ENCODE results near the gene ICOSLG.
"Not testable (repeated sequence)": the region's sequence is repeated elsewhere in the genome, so short reads cannot be mapped to it uniquely, and the experiment has no call there.

The ICOSLG gene

DNA sequence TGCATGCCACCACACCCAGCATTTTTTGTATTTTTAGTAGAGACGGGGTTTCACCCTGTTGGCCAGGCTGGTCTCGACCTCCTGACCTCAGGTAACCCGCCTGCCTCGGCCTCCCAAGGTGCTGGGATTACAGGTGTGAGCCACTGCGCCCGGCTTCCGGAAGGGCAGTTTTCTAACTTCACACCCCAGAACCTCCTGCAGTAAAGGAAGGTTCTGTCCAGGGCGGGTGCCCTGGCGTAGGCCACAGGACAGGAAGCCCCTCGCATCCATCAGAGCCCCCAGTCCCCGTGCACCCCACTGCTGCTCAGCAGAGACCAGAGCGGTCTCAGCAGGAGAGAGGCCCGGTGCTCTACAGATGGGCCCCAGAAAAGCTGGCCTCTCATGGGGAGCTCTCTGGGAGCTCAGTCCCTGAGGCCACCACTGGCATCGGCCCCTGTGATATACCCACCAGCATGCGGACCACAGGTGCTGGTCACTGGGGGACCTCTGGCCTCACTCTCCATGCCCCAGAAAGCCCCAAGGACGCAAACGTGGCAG is 25.1 kb upstream of the ICOSLG start:
- no peak for DNase-seq (ENCODE audit: low read depth)

DNA sequence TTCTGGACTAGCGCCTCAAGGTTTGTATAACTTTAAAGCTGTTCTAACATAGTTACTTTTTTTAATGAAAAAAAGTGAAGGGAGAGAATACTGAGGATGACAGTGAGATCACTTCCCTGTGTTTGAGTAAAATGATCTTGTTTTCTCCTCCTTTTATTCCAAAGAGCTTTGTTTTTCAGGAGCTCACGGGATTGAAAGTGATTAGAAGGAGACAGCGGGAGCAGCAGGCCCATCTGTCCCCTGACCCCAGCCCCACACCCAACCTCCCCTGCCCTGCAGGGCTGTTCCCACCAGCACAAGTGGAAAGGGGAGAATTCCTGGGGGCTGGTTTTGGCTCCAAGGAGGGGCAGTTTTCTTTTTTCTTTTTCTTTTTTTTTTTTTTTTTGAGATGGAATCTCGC is 23.0 kb upstream of the ICOSLG start:
- no peak for DNase-seq (ENCODE audit: low read depth)

DNA sequence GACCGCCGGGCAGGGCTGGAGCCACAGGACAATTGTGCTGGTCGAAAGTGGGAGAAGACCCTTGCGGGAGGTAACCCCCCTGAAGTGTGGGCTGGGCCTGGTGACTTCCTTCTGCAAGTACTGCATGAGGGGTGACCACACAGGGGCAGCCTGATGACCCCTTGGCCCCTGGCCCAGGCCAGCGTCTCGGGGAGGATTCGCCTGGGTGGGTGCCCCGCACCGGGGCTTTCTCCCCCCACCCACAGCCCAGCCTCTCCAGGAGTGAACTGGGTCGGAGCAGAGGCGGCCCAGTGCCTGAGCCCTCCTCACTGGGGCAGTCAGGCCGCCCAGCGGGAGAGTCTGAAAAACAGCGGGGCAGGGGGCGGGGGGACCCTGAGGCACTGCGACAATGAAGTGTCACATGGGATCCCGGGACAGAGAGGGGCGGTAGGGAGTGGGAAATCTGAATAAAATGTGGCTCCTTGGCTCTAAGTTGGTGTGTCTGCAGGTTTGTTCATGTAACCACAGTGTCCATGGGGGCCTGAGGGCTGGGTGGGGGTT is 22.5 kb upstream of the ICOSLG start:
- DNase-seq (ENCODE audit: low read depth): no peak

DNA sequence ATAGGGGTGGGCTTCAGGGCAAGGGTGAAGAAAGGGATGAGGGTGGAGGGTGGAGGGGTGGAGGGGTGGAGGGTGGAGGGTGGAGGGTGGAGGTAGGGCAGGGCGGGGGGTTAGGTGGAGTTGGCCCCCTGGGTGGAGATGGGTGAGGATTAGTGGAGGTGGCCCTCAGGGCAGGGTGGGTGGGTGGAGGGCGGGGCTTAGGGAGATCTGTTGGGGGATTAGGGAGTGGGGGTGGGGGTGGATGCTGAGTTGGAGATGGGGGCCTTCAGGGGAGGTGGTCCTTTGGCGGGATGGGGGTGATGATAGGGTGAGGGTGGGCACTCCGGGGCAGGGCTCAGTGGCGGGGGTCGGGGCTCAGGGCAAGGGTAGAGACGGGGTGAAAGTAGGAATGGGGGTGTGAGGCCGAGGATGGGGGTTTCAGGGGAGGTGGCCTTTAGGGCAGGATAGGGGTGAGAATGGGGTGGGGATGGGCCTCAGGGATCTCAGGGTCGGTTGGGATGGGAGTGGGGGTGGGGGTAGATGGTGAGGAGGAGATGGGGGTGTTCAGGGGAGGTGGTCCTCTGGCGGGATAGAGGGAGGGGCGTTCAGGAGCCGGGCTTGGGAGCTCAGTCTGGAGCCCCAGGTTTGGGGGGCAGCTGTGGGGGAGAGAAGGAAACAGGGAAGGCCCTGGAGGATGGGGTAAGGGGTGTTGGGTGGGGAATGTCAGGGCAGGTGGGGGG is 21.8 kb upstream of the ICOSLG start:
- no peak for DNase-seq (ENCODE audit: low read depth)

DNA sequence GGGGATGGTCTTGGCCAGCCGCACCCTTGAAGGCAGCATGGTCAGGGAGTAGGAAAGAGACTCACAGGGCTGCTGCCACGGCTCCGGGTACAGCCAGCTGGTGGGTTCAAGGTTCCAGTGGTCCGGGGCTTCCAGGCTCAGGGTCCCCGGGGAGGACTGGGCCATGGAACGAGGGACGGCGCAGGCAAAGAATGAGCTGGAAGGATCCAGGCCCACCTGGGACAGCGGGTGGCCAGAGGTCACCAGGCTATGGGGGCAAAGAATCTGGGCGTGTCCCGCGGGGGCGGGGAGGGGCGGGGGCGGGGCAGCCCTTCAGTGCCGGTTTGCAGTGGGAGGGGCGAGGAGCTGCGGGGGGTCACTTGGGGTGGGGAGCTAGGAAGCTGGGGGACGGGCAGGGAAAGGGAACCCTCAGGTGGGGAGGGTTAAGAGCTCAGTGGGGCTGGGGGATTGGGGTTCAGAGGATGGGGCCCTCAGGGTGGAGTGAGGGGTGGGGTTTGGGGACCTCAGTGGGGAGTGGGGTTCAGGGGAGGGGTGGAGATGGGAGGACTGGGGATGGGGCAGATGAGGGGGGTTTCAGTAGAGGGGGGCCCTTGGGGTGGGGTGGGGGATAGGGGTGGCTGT is 21.0 kb upstream of the ICOSLG start, which contains the start of gene DNMT3L:
TSS of gene DNMT3L (minus strand) at position 223 of the 621 bp plus-strand sequence. CDS start 638 bp downstream, outside the sequence.
- DNase-seq (ENCODE audit: low read depth): no peak

DNA sequence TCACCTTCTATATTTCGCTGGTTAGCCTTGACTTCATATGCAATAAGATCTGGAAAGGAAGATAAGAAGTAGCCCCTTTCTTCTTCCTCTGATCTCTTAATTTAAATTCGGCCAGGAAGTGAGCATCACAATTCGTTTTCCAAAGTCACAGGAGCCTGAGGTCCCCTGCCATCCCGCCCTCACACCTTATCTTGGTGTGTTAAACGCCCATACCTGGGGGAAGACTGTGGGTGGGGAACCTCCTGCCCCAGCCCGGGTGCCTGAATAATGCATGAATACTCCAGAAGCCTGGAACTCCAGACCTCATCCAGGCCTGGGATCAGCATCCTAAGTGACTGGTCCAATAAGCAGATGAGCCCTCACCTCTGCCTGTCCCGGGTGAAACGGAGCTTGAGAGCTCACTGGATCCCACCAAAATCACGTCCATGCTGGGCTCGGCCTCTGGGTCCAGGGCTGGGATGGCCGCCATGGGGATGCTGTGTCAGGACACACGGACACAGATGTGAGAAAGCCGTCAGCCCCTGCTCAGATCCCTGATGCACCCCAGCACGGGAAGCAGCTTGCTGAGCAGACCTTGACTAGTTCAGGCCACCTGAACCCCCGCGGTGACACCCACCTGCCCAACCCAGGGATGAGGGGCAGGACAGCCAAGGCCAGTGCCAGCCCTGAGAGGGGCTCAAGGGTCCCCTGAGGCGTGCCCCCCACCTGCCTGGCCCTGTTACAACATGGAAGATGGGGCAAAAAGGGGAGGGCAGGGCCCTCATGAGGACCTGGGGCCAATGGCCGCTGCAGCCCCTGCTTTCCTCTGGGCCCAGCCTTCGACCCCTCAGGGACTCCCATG is 20.3 kb upstream of the ICOSLG start:
- no peak for DNase-seq (ENCODE audit: low read depth)

DNA sequence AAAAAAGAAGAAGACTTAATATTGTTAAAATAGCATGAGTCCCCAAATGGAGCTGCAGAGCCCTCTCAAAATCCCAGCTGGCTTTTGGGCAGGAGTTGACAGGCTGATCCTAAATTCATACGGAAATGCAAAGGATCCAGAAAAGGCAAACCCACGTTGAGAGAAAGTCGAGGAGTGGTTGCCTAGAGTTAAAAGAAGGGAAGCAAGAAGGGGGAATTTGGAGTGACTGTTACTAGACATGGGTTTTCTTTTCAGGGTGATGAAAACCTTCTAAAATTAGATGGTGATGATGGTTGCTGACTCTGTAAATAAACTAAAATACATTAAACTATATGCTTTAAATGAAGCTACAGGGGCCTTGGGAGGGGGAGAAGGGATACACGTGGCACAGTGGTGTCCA is 19.3 kb upstream of the ICOSLG start:
- no peak for DNase-seq (ENCODE audit: low read depth)

DNA sequence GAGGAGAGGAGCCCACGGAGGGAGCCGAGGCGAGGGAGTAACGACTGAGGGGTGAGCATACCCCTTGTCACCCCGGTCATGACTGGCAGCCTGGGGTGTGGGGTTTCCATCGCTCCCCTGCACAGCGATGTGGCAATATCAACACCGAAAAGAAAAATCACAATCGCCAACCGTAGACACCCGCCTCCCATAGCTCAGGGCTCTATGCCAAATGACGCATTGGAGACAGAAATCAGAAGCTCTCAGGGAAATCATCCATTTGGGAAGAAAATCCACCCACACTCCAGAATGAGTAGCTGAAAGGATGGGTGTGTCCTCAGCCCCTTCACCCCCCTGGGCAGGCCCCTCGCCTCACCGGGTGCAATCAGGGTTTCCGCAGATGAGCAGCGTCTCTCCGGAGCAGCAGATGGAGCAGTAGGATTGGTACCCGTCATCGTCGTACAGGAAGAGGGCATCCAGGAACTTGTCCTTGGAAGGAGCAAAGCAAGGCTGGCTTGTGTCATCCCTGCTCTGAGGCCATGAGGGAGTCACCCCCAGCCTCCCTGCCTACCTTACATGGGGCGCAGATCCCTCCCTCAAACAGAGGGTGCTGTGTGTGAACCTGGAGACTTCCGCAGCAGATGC is 18.5 kb upstream of the ICOSLG start:
- DNase-seq (ENCODE audit: low read depth): no peak

DNA sequence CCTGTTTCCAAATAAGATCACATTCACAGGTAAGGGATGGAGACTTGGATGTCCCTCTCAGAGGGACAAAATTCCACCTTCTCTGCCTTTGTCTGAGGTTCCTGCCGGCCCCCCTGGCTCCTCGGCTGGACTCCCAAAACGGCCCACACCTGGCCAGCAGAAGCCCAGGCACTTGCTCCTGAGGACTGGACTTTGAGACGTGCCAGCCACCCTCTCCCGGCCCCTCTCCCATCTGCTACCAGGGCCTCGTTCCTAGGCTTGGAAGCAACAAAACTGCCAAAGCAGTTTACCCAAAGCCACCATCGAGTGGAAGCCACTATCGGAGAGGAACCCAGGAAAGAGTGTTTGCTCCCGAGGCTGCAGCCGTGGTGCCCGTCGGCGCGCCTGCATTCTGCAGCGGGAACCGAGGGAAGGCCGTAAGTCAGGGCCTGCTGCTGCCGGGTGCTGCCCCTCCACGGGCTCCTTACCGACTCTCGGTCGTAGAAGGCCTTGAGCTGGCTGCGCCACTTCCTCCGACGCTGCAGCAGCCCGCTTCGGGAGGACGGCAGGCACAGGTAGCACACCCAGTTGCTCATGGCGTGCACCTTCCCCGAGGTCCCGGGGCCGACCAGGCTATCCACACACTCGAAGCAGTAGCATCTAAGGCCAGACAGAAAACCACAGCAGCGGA is 17.4 kb upstream of the ICOSLG start:
- DNase-seq (ENCODE audit: low read depth): no peak

DNA sequence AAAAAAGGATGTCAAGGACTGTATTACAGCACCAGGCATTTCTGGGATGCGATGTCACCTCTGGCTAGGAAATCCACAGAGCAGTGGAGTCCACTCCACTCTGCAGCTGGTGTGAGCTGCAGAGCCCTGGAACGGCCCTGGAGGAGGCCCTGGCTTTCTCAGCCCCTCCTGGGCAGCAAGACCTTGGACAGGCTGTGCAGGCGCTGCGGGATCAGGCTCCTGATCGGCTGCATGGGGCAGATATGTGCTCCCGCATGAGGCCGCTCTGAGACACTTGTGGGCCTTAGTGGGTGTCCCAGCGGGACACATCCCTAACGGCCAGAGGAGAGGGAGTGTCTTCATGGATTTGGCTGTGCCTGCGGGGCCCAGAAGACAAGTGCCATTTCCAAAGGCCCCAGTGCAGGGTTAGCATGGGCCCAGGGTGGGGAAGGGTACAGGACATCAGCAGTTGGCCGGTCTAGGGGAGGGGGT is 14.8 kb upstream of the ICOSLG start:
- DNase-seq (ENCODE audit: low read depth): no peak

DNA sequence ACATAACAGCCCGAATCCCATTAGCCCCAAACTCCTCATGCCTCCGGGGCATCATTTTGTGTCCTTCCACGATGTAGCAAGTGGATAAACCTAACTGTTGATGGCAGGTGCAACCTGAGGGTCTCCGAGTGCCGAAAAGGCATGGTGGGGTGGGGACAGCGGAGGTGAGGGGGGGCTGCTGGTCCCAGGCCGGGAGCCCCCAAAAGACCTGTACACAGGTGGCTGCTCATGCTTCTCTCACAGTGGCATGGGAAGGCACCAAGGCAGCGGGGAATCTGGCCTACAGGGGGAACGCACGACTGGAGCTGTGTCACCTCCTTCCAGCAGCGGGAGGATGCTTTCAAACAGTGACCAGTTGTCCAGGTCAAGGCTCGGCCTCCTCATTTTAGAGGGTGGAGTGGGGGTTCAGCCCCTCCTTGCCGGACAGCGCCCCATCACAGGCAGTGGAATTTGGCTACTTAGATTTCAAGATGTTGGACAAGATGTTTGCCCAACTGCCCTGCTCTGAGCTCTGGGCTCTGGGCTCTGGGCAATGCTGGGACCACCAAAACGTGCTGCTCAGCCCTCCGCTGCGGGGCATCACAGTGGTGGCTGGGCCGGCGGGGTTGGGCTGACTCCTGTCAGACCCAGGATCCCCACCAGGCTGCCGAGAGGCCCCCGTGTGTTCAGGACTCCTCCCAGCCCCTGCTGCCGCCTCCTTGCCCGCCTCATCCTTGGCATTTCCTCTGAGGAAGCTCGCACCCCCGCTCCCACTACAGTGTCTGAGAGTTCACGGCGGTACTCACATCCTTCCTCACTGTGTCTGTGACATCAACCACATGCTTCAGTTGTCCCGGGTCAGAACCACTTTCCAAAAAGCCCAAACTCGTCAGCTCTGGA is 13.3 kb upstream of the ICOSLG start:
- no peak for DNase-seq (ENCODE audit: low read depth)

DNA sequence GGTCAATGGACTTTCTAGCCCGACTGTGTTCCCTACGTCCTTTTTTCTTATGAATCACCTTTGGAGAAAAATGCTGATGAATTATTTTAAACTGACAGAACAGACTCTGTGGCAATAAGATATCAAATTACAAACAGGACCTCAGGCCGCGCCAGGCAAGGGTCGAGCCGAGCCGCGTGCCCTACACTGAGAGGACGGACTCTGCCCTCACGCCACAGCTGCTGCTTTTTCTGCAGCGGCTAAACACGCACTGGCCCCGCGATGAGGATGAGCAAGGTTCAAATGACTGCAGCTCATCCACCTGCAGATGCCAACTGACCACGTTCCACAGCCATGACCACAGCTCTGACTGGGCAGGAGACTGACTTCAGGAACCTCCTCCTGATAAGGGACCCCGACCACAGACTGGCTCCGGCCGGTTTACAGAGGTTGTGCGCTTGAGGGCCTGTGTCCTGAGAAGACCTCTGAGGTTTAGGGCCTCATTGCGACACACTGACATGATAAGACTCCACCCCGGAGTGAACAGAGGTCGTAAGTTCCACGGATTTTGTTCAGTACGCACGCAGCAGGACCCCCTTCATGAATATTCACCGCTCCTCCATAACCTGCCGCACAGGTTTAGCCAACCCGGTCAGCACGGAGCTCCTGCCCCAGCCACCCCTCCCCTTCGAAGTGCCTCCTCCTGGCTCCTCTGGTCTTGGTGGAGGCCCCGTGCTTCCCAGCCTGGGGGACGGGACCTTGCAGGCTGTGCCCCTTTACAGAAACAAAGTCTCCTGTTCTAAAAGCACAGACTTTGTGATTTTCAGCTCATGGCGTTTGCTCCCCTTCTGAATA is 8.7 kb upstream of the ICOSLG start:
- not testable (repeated sequence) for DNase-seq (ENCODE audit: low read depth)

DNA sequence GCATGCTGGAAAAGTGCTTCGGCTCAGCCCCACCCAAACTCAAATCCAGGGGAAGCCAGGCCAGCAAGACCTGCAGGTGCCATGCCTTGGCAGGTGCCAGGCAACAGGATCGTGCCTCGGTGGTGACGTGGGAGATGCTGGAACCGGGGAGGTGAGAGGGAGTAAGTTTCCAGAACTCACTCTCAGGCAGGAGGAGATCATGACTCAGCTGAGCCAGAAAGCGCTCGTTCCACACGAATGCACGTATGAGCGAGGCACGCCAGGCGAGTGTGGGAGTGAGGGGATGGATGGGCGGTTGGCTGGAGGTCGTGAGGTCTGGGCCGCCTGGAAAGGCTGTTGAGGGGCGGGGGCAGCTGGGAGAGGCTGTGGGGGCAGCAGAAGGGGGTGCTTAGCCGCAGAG is 7.2 kb upstream of the ICOSLG start:
- not testable (repeated sequence) for DNase-seq (ENCODE audit: low read depth)

DNA sequence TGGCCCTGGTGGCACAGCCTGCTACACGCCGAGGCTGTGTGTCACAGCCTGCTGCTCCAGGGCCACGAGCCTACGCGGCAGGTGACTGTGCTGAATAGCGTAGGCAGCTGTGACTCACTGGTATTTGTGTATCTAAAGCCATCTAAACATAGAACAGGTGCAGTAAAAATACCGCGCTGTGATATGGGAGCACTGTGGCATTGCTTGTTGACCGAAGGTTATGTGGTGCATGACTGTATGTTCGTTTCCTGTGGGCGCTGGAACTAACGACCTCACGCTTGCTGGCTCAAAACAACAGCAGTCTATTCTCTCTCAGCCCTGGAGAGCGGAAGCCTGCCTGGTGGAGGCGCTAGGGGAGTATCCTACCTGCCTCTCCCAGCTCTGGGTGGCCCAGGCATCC is 3.2 kb upstream of the ICOSLG start:
- not testable (repeated sequence) for DNase-seq (ENCODE audit: low read depth)

DNA sequence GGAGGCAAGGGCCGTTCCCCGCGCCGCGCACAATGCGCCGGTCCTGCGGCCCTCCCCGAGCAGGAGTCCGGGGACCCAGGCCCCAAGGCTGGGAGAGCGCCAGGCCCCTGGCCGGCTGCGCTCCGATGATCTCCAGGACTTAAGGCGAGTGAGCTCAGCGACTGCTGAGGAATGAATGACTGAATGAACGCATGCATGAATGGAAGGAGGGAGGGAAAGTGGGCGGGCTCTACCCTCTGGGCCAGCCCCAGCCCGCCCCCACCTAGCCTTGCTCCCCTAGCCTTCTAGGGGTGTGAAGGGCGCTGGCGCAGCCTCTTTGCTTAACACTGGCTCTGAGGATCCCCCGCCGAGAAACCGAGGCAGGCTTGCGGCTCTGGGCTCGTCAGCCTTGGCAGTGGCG is 538 bp upstream of the ICOSLG start:
- DNase-seq (ENCODE audit: low read depth): not testable (repeated sequence)

DNA sequence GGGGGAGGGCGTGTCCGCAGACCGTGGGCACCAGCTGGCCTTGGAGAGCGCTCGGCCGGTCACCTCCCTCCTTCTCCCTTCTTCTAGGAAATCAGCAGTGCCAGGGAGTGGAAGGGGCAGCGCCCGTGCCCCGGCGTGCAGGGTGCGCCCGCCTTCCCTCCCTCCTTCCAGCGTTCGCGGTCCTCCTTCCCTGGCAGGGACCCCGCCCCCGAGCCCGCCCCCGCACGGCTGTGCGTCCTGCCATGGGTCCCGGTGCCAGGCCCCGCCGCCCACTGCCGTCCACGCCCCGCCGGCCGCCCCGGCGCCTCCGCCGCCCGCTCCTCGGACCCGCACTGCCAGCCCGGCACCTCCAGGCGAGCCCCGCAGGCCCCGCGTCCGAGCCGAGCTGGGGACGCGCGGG is 390 bp downstream of the ICOSLG start:
- not testable (repeated sequence) for DNase-seq (ENCODE audit: low read depth)

DNA sequence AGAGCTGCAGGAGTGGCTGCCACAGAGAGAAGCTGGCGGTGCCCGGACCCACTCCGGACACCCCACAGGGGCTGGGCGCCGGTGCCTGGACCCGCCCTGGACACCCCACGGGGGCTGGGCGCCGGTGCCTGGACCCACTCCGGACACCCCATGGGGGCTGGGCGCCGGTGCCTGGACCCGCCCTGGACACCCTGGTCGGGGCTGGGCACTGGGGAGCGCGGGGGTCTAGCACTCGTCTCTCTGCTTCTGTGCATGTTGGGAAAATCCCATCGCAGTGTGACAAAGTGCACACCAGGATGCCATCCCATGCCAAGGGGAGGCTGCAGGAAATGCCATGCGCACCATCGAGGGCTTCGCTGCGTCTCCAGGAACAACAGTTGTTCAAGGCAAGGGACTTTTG is 11.2 kb downstream of the ICOSLG start:
- DNase-seq (ENCODE audit: low read depth): not testable (repeated sequence)

DNA sequence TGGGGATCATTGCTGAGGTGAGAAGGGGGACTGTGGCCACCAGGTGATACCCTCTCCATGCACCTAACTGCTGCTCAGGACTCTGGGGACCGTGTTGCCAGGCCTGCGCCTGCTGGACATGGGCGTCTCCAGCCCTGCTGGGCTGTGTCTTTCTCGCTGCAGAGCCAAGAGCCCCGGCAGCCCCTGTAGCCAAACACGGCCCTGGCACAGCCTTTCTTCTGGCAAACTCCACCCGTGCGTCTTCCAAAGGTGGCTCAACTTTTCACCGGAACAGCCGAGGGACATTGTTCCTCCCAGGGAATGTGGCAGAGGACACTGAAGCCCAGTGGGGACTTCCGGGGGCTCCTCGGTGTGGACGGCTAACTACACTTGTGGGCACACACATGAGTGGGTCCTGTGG is 12.6 kb downstream of the ICOSLG start:
- DNase-seq (ENCODE audit: low read depth): not testable (repeated sequence)

DNA sequence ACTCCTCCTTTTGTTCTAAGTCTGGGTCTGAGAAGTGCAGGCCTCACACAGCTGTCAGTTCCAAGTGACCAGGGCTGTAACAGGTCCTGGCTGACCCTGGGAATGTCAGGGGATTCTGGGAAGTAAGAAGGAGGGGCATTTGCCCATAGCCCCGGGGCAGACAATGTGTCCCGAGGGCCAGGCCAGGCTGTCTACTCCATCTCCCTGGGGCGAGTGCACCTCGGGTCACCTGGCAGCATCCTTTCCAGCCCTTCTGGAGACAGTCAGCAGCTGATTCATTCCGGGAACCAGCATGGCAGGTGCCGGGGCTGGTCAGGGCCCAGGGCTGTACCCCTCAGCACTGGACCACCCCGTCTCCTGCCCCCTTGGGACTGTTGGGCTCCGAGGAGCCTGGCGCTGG is 13.1 kb downstream of the ICOSLG start:
- not testable (repeated sequence) for DNase-seq (ENCODE audit: low read depth)

Measured in activated T-cell treated with anti-CD3 and anti-CD28 coated beads for 1 hour (primary cell).